Glutamatergic neuron (in vitro differentiated cells): ENCODE data around the gene ENO4. TPM values are rescaled to one million over a fixed set of nuclear protein-coding genes. Genes with fewer than 3 reads are reported as not detected.

Experiments used
- DNase-seq: peaks from one replicate; pipeline ENCODE4 v3.0.0; 2022
- H3K27ac Mint-ChIP-seq: one replicate; pipeline ENCODE4 v1.8.0; 2020; ENCODE audit warnings: mild to moderate bottlenecking, mixed read lengths, inconsistent platforms; ENCODE audit not compliant: unreplicated experiment
- H3K27me3 Mint-ChIP-seq: one replicate; pipeline ENCODE4 v1.8.0; 2020; ENCODE audit warnings: mild to moderate bottlenecking, moderate library complexity, mixed read lengths, inconsistent platforms; ENCODE audit not compliant: unreplicated experiment
- H3K36me3 Mint-ChIP-seq: one replicate; pipeline ENCODE4 v1.8.0; 2020; ENCODE audit warnings: mild to moderate bottlenecking, mixed read lengths, inconsistent platforms; ENCODE audit not compliant: unreplicated experiment
- H3K4me1 Mint-ChIP-seq: one replicate; pipeline ENCODE4 v1.8.0; 2020; ENCODE audit warnings: mild to moderate bottlenecking, low read depth, mixed read lengths, inconsistent platforms; ENCODE audit not compliant: unreplicated experiment
- H3K4me3 Mint-ChIP-seq: one replicate; pipeline ENCODE4 v1.8.0; 2020; ENCODE audit warnings: mild to moderate bottlenecking, mixed read lengths, inconsistent platforms; ENCODE audit not compliant: unreplicated experiment
- H3K9me3 Mint-ChIP-seq: one replicate; pipeline ENCODE4 v1.8.0; 2020; ENCODE audit warnings: mild to moderate bottlenecking, moderate library complexity, mixed read lengths, inconsistent platforms; ENCODE audit not compliant: unreplicated experiment
- total RNA-seq: library from RNA; stranded (reverse); fragmentation: NEBNext Ultra II Directional; extraction: Animal tissue kit (Norgen Biotek cat#: 25700); gene quantifications from one replicate; pipeline ENCODE4 v1.2.1, GENCODE V29; 2021; ENCODE audit not compliant: unreplicated experiment
- TF ChIP-seq, protein P1 (sequence below): fragments of 200-600 bp; sonication (generic); IDR thresholded peaks from one replicate; pipeline ENCODE4 v1.5.0; 2021; ENCODE audit not compliant: partially characterized antibody, unreplicated experiment

The ENO4 gene
- total RNA-seq, 1 donor from 2014 or later: 1.3 TPM

DNA sequence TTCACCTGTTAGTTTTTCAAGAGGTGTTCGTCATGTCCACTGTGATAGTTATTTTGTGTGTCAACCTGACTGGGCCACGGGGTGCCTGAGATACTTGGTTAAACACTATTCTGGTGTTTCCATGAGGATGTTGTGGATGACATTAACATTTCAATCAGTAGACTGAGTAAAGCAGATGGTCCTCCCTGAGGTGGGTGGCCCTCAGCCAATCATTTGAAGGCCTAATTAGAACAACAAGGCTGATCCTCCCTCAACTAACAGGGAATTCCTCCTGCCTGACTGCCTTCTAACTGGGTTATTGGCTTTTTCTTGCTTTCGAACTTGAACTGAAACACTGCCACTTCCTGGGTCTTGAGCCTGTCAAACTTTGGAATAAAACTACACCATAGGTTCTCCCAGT, 75.8 kb downstream of the ENO4 start:
- TF ChIP-seq, protein P1, sequence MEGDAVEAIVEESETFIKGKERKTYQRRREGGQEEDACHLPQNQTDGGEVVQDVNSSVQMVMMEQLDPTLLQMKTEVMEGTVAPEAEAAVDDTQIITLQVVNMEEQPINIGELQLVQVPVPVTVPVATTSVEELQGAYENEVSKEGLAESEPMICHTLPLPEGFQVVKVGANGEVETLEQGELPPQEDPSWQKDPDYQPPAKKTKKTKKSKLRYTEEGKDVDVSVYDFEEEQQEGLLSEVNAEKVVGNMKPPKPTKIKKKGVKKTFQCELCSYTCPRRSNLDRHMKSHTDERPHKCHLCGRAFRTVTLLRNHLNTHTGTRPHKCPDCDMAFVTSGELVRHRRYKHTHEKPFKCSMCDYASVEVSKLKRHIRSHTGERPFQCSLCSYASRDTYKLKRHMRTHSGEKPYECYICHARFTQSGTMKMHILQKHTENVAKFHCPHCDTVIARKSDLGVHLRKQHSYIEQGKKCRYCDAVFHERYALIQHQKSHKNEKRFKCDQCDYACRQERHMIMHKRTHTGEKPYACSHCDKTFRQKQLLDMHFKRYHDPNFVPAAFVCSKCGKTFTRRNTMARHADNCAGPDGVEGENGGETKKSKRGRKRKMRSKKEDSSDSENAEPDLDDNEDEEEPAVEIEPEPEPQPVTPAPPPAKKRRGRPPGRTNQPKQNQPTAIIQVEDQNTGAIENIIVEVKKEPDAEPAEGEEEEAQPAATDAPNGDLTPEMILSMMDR: no peak
- no peak overlapping the region for H3K27ac Mint-ChIP-seq
- DNase-seq: no peak
- no peaks in the 10 kb centered on the region for H3K27me3 Mint-ChIP-seq
- H3K9me3 Mint-ChIP-seq: no peaks in the 10 kb centered on the region
- H3K36me3 Mint-ChIP-seq: peaks cover 12% of the 10 kb centered on the region
- H3K4me1 Mint-ChIP-seq: no peaks in the 10 kb centered on the region
- H3K4me3 Mint-ChIP-seq: no peak overlapping the region

DNA sequence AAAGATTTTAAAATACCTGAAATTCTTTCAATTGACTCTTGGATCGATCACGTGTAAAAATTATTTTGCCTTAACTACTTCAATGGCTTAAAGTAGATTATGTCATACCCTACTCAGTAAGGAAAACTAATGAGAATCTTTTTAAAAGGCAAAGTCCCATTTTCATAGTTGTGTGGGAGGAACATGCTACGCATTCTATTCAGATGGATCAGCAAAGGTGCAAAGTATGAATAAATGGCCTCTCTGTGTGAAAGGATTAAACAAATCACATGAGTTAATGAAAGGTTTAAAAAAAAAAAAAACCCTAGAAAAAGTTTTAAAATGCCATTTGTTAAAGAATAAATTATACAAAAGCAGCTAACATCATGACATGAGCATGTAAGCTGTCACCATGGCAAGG, 77.1 kb downstream of the ENO4 start:
- Mint-ChIP-seq H3K4me3 (no peak overlapping the region), H3K27ac (no peak overlapping the region), H3K9me3 (no peaks in the 10 kb centered on the region), H3K36me3 (peaks cover 12% of the 10 kb centered on the region), H3K4me1 (no peaks in the 10 kb centered on the region), H3K27me3 (no peaks in the 10 kb centered on the region)
- DNase-seq: no peak
- TF ChIP-seq, protein P1: no peak

DNA sequence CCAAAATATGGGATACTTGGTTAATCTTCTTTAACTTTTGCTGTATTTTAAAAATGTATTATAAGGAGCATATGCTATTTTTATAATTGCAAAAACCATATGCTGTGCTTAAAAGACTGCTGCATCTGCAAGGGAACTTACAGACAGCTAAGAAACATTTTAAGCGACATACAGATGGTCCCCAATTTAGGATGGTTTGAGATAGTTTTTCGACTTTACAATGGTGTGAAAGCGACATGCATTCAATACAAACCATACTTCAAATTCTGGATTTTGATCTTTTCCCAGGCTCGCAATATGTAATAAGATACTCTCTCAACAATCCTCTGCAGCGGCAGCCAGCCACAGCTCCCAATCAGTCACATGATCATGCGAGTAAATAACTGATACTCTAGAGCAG, 82.5 kb downstream of the ENO4 start:
- peaks cover 8% of the 10 kb centered on the region for H3K27me3 Mint-ChIP-seq
- H3K4me3 Mint-ChIP-seq: no peak overlapping the region
- H3K36me3 Mint-ChIP-seq: peaks cover 20% of the 10 kb centered on the region
- peaks cover 3% of the 10 kb centered on the region for H3K9me3 Mint-ChIP-seq
- H3K4me1 Mint-ChIP-seq: no peaks in the 10 kb centered on the region
- TF ChIP-seq, protein P1: no peak
- DNase-seq: no peak
- no peak overlapping the region for H3K27ac Mint-ChIP-seq

Other genes starting within 250 kb of the ENO4 start
- gene PNLIPRP2, start 228.5 kb upstream of the ENO4 start, total RNA-seq: not detected
- 75.0 TPM for gene HSPA12A, start 106.9 kb upstream of the ENO4 start, total RNA-seq
- gene SHTN1, start 155.7 kb downstream of the ENO4 start, total RNA-seq: 54.8 TPM